Right kidney (tissue), 1 donor: ENCODE data around the gene ITPRIP.
A peak's percentile ranks its signal among the peaks of the same experiment; 100 is the strongest.

Experiments used
- DNase-seq: peaks from one replicate; pipeline ENCODE4 v3.0.0-alpha.2; 2016

ITPRIP gene

GRCh38 chr10:104279550-104280259 is 58.6 kb downstream of the ITPRIP start:
- no peak for DNase-seq

- no peak for DNase-seq
Observed at GRCh38 chr10:104277785-104278184, 60.5 kb downstream of the ITPRIP start.

GRCh38 chr10:104276192-104276591 is 62.1 kb downstream of the ITPRIP start:
- no peak for DNase-seq

- DNase-seq = peak; percentile 90
Observed at GRCh38 chr10:104274762-104275721, 63.2 kb downstream of the ITPRIP start.

- DNase-seq = no peak
Observed at GRCh38 chr10:104273899-104274575, 64.2 kb downstream of the ITPRIP start.

GRCh38 chr10:104273286-104273685 is 65.0 kb downstream of the ITPRIP start:
- DNase-seq = no peak

- peak; percentile 85 for DNase-seq
Observed at GRCh38 chr10:104268713-104269645, 69.3 kb downstream of the ITPRIP start, which contains the start of gene GSTO2. GSTO2 (plus strand) TSS chr10:104269184; CDS start chr10:104274916, 5,732 bp downstream.

- DNase-seq = no peak
Observed at GRCh38 chr10:104268405-104268712, 69.9 kb downstream of the ITPRIP start.

- DNase-seq = no peak
Observed at GRCh38 chr10:104267721-104268404, 70.4 kb downstream of the ITPRIP start.

- DNase-seq = no peak
Observed at GRCh38 chr10:104264783-104265182, 73.5 kb downstream of the ITPRIP start.

- DNase-seq = no peak
Observed at GRCh38 chr10:104262055-104262454, 76.2 kb downstream of the ITPRIP start.

- DNase-seq = no peak
Observed at GRCh38 chr10:104260775-104261115, 77.5 kb downstream of the ITPRIP start.

- no peak for DNase-seq
Observed at GRCh38 chr10:104259999-104260774, 78.1 kb downstream of the ITPRIP start.
